Neural crest cell (in vitro differentiated cells): ENCODE data around the gene SNRNP25. TPM values are rescaled to one million over a fixed set of nuclear protein-coding genes. Genes with fewer than 3 reads are reported as not detected.
"Not testable (repeated sequence)": the region's sequence is repeated elsewhere in the genome, so short reads cannot be mapped to it uniquely, and the experiment has no call there.

Experiments
- DNase-seq: peaks from one replicate; pipeline ENCODE4 v3.0.0; 2021; ENCODE audit warnings: low read depth, mixed read lengths, low spot score
- H3K27ac Mint-ChIP-seq: one replicate; pipeline ENCODE4 v1.8.0; 2021; ENCODE audit warnings: mild to moderate bottlenecking, mixed read lengths; ENCODE audit not compliant: unreplicated experiment
- H3K27me3 Mint-ChIP-seq: 2 replicates; pipeline ENCODE4 v1.8.0; 2021; ENCODE audit warnings: low read depth, mild to moderate bottlenecking, mixed read lengths
- H3K36me3 Mint-ChIP-seq: 2 replicates; pipeline ENCODE4 v1.8.0; 2021; ENCODE audit warnings: low read depth, mild to moderate bottlenecking, mixed read lengths
- H3K4me1 Mint-ChIP-seq: 2 replicates; pipeline ENCODE4 v1.8.0; 2021; ENCODE audit warnings: mixed read lengths
- H3K4me3 Mint-ChIP-seq: one replicate; pipeline ENCODE4 v1.8.0; 2021; ENCODE audit warnings: mild to moderate bottlenecking, mixed read lengths
- H3K9me3 Mint-ChIP-seq: 2 replicates; pipeline ENCODE4 v1.8.0; 2021; ENCODE audit warnings: mixed read lengths
- CTCF ChIP-seq: fragments of 200-600 bp; sonication (generic); conservative IDR thresholded peaks from 2 replicates; pipeline ENCODE4 v1.5.0; 2021; ENCODE audit warnings: antibody characterized with exemption, mild to moderate bottlenecking
- long read RNA-seq: library from polyadenylated mRNA; unstranded; transcript quantifications from one replicate; pipeline ENCODE4 v2.0.0, GENCODE V29; 2020
- total RNA-seq: library from RNA; stranded (reverse); gene quantifications from 2 replicates; pipeline ENCODE4 v1.2.1, GENCODE V29; 2021

Gene SNRNP25
- total RNA-seq = 79.1 and 85.6 TPM in 2 replicates
- long read RNA-seq, transcript SNRNP25-201 (5 exons, 1,905 nt) = major isoform, 18 of 21 reads
- long read RNA-seq, partial matches to known transcripts = 0 of 21 reads
- long read RNA-seq, other reads (novel, unspliced or antisense) = 2 of 21 reads

GRCh38 chr16:53346-54236, at the start of gene SNRNP25, which contains the start of gene POLR3K:
Gene SNRNP25 (plus strand): TSS chr16:53828. CDS start chr16:54017, 189 bp downstream.
Gene POLR3K (minus strand): TSS chr16:53608. CDS start chr16:53586, 22 bp downstream.
- H3K4me1 Mint-ChIP-seq = peaks cover 32% of the 10 kb centered on the region
- H3K4me3 Mint-ChIP-seq = peak within 1 kb of the TSS; percentile 97
- DNase-seq = peak; percentile 95
- TF ChIP-seq CTCF = no peak
- H3K27me3 Mint-ChIP-seq = no peaks in the 10 kb centered on the region
- no peaks in the 10 kb centered on the region for H3K9me3 Mint-ChIP-seq
- H3K27ac Mint-ChIP-seq = peak within 1 kb of the TSS; percentile 96
- peaks cover 23% of the 10 kb centered on the region for H3K36me3 Mint-ChIP-seq

- Mint-ChIP-seq H3K36me3 (no peaks in the 10 kb centered on the region), H3K27me3 (no peaks in the 10 kb centered on the region)
- DNase-seq = no peak
Measured at GRCh38 chr16:9903-10665, 43.5 kb upstream of the SNRNP25 start.

DNA sequence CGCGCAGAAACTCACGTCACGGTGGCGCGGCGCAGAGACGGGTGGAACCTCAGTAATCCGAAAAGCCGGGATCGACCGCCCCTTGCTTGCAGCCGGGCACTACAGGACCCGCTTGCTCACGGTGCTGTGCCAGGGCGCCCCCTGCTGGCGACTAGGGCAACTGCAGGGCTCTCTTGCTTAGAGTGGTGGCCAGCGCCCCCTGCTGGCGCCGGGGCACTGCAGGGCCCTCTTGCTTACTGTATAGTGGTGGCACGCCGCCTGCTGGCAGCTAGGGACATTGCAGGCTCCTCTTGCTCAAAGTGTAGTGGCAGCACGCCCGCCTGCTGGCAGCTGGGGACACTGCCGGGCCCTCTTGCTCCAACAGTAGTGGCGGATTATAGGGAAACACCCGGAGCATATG, 42.9 kb upstream of the SNRNP25 start:
- peak; percentile 59 for DNase-seq
- H3K4me3 Mint-ChIP-seq = peak overlapping the region; percentile 84
- not testable (repeated sequence) for H3K27me3 Mint-ChIP-seq

More at GRCh38 chr16:9903-10665, 43.5 kb upstream of the SNRNP25 start:
- TF ChIP-seq CTCF = no peak
- Mint-ChIP-seq H3K4me3 (peak overlapping the region; percentile 41), H3K4me1 (no peaks in the 10 kb centered on the region), H3K27ac (no peak overlapping the region), H3K9me3 (no peaks in the 10 kb centered on the region)

GRCh38 chr16:17062-17765, 36.4 kb upstream of the SNRNP25 start:
- not testable (repeated sequence) for H3K27ac Mint-ChIP-seq, H3K4me3 Mint-ChIP-seq, H3K27me3 Mint-ChIP-seq, DNase-seq, H3K36me3 Mint-ChIP-seq, H3K4me1 Mint-ChIP-seq, H3K9me3 Mint-ChIP-seq

More for the DNA sequence above, 42.9 kb upstream of the SNRNP25 start:
- H3K36me3 Mint-ChIP-seq, H3K4me1 Mint-ChIP-seq, H3K9me3 Mint-ChIP-seq, H3K27ac Mint-ChIP-seq: not testable (repeated sequence)
- peak; percentile 45 for TF ChIP-seq CTCF

GRCh38 chr16:20886-21285, 32.7 kb upstream of the SNRNP25 start:
- not testable (repeated sequence) for H3K27ac Mint-ChIP-seq

DNA sequence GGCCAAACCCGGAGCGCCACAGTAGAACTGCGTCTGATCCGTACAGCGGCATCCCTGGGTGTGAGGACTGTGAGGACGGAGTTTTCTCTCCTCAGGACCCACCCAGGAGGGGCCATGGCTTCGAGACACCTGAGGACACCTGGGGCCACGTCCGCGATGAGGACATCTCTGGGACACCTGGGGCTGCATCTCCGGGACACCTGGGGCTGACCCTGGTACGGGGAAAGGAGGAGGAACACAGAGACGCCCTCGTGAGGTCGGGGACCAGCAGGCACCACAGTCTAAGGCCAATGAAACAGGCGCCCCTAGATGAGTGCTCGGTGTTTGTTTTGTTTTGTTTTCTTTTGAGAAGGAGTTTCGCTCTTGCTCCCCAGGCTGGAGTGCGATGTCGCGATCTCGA, 29.5 kb upstream of the SNRNP25 start:
- H3K9me3 Mint-ChIP-seq, H3K4me3 Mint-ChIP-seq, H3K36me3 Mint-ChIP-seq, H3K27ac Mint-ChIP-seq, H3K27me3 Mint-ChIP-seq, H3K4me1 Mint-ChIP-seq, DNase-seq: not testable (repeated sequence)

More at GRCh38 chr16:20886-21285, 32.7 kb upstream of the SNRNP25 start:
- not testable (repeated sequence) for H3K27me3 Mint-ChIP-seq, H3K4me3 Mint-ChIP-seq, DNase-seq, H3K9me3 Mint-ChIP-seq, H3K4me1 Mint-ChIP-seq, H3K36me3 Mint-ChIP-seq

DNA sequence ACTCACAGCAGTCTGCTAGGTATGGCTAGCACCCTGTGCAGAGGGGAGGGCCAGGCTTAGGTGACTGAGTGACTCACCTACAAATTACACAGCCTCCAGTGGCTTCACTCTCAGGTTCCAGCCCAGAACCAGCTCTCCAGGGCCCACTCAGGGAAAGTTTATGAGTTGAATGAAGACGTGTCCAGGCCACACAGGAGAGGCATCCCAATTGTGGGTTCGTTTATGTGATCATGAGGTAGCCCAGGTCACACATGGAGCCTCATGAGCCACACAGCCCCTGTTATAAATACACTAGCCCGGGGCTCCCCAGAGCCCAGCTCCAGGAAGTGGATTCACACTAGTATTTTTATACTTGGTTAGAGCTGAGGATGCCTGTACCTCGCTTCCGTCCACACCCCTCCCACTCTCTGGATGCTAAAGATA, 27.7 kb upstream of the SNRNP25 start:
- H3K4me3 Mint-ChIP-seq, DNase-seq, H3K27ac Mint-ChIP-seq, H3K9me3 Mint-ChIP-seq, H3K36me3 Mint-ChIP-seq, H3K27me3 Mint-ChIP-seq, H3K4me1 Mint-ChIP-seq: not testable (repeated sequence)

DNA sequence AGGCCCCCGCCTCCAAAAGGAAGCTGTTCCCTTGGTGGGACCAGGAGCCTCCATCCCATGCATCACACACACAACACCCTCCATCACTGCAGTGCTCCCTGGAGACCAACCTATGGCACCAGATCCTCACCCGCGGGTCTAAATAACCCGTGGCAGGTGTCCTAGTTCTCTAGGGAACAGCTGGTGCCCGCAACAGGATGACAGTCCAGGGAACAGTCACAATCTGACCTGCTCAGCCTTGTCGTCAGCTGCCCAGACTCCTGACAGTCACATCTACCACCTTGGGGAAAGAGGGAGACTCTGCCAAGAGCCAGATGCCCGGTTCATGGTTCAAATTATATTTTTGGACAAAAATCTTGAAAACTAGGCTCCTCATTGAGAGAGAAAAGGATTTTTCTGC, 23.0 kb upstream of the SNRNP25 start:
- not testable (repeated sequence) for H3K9me3 Mint-ChIP-seq

GRCh38 chr16:33154-33876, 20.3 kb upstream of the SNRNP25 start:
- H3K4me3 Mint-ChIP-seq, DNase-seq, H3K36me3 Mint-ChIP-seq, H3K27me3 Mint-ChIP-seq, H3K27ac Mint-ChIP-seq, H3K9me3 Mint-ChIP-seq: not testable (repeated sequence)
- H3K4me1 Mint-ChIP-seq = peaks cover 12% of the 10 kb centered on the region

More for the DNA sequence above, 23.0 kb upstream of the SNRNP25 start:
- H3K27me3 Mint-ChIP-seq, H3K36me3 Mint-ChIP-seq, H3K4me3 Mint-ChIP-seq, H3K27ac Mint-ChIP-seq, DNase-seq: not testable (repeated sequence)
- peaks cover 12% of the 10 kb centered on the region for H3K4me1 Mint-ChIP-seq
